ENCODE results near the gene ZNF460. TPM values are rescaled to one million over a fixed set of nuclear protein-coding genes. Genes with fewer than 3 reads are reported as not detected.

Gene ZNF460
- total RNA-seq, 1 experiment from 2014 or later = 65.9 TPM

DNA sequence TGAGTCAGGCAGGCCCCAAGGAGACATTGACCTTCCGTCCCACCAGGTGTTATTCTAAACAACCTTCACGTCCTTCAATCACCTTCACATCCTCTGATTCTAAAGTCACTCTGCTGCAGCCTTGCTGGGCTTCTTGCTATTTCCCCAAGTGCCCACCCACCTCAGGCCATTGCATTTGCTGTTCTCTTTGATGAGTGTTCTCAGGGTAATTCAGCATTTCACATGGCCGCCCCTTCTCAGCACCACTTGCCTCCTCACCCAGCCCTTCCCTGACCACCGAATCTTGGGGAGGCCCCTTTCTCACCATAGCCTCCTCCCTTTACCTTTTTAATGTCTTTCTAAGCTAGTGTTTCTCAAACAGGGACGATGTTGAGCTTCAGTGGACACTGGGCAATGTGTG, 35.2 kb upstream of the ZNF460 start:
- Histone ChIP-seq H4K20me1 (ENCODE audit: control insufficient read depth, insufficient read depth, insufficient read length) (no peaks in the 10 kb centered on the region), H3K9ac (ENCODE audit: extremely low read depth, insufficient read length, low read length) (no peak overlapping the region)
- peaks cover 7 to 9% of the 10 kb centered on the region in 2 experiments for H3K4me1 Mint-ChIP-seq

More for the DNA sequence above, 35.2 kb upstream of the ZNF460 start:
- peaks cover 16% of the 10 kb centered on the region; the same call in 1 of the 2 replicates for H3K79me2 ChIP-seq (ENCODE audit: insufficient read depth, low read length)
- H2BK15ac ChIP-seq (ENCODE audit: low read depth, low read length) = no peak overlapping the region
- H3K9me3 ChIP-seq (ENCODE audit: control insufficient read depth, low read depth, low read length) = no peaks in the 10 kb centered on the region
- no peak overlapping the region for H4K8ac ChIP-seq (replicated peaks; ENCODE audit: insufficient read length, low read depth, low read length)
- no peaks in the 10 kb centered on the region for H3K27me3 Mint-ChIP-seq (ENCODE audit: low read depth)
- no CpG with 5 or more reads among the region's 5 CpGs for WGBS (ENCODE audit: extremely low coverage, insufficient read length, low lambda C conversion rate)
- no peak overlapping the region for H2BK120ac ChIP-seq (ENCODE audit: low read depth, low read length, poor library complexity, severe bottlenecking)
- no peak overlapping the region for H4K5ac ChIP-seq (ENCODE audit: insufficient read length, low read depth, low read length)
- H3K9me3 Mint-ChIP-seq = no peaks in the 10 kb centered on the region
- H3K23ac ChIP-seq (ENCODE audit: insufficient read length, low read depth, low read length) = no peak overlapping the region
- no peak overlapping the region for H3K4me2 ChIP-seq (ENCODE audit: insufficient read depth, insufficient read length, low read length)
- H3K4me1 ChIP-seq (ENCODE audit: insufficient read depth, low read length) = no peaks in the 10 kb centered on the region
- H2AK5ac ChIP-seq (ENCODE audit: insufficient read length, low read length) = no peak overlapping the region
- no peak overlapping the region for H3K18ac ChIP-seq (ENCODE audit: insufficient read length, low read depth, low read length)
- H2BK5ac ChIP-seq (ENCODE audit: insufficient read length, low read length) = no peak overlapping the region
- H3K27ac ChIP-seq (ENCODE audit: insufficient read length, low read depth, low read length) = no peak overlapping the region
- no peak overlapping the region for H3T11ph ChIP-seq (ENCODE audit: low read length)
- no peak for DNase-seq
- H2AFZ ChIP-seq (ENCODE audit: low read length) = no peak overlapping the region
- peaks cover 7% of the 10 kb centered on the region for H3K23me2 ChIP-seq (ENCODE audit: insufficient read length, low read depth, low read length, poor library complexity, severe bottlenecking)
- no peak overlapping the region for H2BK20ac ChIP-seq (ENCODE audit: low read depth, low read length, poor library complexity, severe bottlenecking)
- no peaks in the 10 kb centered on the region for H3K27me3 ChIP-seq (ENCODE audit: insufficient read depth, low read length)
- H3K27ac Mint-ChIP-seq = no peak overlapping the region
- no peak overlapping the region for H4K91ac ChIP-seq (ENCODE audit: insufficient read length, low read depth, low read length)
- H3K36me3 Mint-ChIP-seq (ENCODE audit: insufficient read depth in 1 of 3, low read depth in 3 of 3) = peaks cover 16 to 44% (median 40%) of the 10 kb centered on the region in 3 experiments; a peak in 6 of 7 replicates
- H3K56ac ChIP-seq (ENCODE audit: insufficient read length, low read depth, low read length) = no peak overlapping the region
- no peak overlapping the region for H3K4me3 Mint-ChIP-seq
- no peak overlapping the region for H3K4ac ChIP-seq (ENCODE audit: low read depth, low read length)
- H2BK12ac ChIP-seq (ENCODE audit: insufficient read length, low read depth, low read length) = no peak overlapping the region
- H3K14ac ChIP-seq (ENCODE audit: insufficient read depth, low read length) = no peak overlapping the region
- peaks cover 4% of the 10 kb centered on the region for H3K79me1 ChIP-seq (ENCODE audit: insufficient read depth, low read depth, low read length, poor library complexity, severe bottlenecking)
- TF ChIP-seq, protein P1, sequence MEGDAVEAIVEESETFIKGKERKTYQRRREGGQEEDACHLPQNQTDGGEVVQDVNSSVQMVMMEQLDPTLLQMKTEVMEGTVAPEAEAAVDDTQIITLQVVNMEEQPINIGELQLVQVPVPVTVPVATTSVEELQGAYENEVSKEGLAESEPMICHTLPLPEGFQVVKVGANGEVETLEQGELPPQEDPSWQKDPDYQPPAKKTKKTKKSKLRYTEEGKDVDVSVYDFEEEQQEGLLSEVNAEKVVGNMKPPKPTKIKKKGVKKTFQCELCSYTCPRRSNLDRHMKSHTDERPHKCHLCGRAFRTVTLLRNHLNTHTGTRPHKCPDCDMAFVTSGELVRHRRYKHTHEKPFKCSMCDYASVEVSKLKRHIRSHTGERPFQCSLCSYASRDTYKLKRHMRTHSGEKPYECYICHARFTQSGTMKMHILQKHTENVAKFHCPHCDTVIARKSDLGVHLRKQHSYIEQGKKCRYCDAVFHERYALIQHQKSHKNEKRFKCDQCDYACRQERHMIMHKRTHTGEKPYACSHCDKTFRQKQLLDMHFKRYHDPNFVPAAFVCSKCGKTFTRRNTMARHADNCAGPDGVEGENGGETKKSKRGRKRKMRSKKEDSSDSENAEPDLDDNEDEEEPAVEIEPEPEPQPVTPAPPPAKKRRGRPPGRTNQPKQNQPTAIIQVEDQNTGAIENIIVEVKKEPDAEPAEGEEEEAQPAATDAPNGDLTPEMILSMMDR (conservative IDR thresholded peaks at IDR 0.05) = no peak
